HG02973 (cell line): ENCODE results near the gene OR1S2.
"Not testable (repeated sequence)": the region's sequence is repeated elsewhere in the genome, so short reads cannot be mapped to it uniquely, and the experiment has no call there.

Experiments used
- ATAC-seq: cut with Tn5 transposase; IDR thresholded peaks from one replicate; pipeline ENCODE4 v1.9.1; 2021; ENCODE audit warnings: moderate library complexity; ENCODE audit not compliant: unreplicated experiment

The OR1S2 gene

DNA sequence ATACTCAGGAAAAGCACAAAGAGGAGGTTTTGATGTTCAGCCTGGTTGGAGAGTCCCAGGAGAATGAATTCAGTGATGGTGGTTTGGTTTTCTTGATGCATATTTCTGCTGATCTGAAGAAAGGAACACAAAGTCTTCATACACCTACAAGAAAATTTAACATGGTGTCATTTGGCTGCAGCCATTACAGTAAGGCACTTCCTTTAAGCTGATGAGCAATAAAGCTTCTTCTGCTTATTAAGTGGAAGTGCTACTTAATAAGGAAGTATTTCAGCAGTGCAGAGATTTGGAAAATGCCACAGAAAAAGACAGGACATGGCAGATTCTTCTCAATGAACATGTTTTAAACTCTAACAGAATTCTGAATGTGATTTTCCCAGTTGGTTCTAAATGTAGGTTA is at the start of gene OR1S2:
Gene OR1S2, minus strand, starts transcription at position 101 of the 400 bp plus-strand sequence. Its CDS starts 0 bp downstream, at position 101.
- ATAC-seq, result no peak

GRCh38 chr11:58243954-58244353 is 40.0 kb upstream of the OR1S2 start:
- no peak for ATAC-seq

DNA sequence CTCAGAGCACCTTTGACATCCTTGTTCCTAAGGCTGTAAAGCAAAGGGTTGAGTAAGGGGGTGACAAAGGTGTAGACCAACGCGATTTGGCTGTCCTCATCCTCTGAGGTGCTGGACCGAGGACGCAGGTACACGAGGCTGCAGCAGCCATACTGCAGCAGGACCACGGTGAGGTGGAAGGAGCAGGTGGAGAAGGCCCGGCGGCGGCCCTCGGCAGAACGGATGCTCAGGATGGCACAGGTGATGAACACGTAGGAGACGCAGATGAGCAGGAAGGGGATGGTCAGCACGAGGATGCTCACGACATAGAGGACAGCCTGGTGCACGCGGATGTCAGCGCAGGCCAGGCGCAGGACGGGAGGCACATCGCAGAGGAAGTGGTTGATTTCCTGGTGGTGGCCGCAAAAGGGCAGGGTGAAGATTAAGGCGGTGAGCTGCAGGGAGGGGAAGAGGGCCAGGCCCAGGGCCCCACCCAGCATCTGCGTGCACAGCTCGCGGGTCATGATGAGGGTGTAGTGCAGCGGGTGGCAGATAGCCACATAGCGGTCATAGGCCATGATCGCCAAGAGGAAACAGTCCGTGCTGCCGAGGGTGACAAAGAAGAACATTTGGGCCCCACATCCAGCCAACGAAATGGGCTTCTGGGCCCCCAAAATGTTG is 24.1 kb upstream of the OR1S2 start:
- no peak for ATAC-seq

DNA sequence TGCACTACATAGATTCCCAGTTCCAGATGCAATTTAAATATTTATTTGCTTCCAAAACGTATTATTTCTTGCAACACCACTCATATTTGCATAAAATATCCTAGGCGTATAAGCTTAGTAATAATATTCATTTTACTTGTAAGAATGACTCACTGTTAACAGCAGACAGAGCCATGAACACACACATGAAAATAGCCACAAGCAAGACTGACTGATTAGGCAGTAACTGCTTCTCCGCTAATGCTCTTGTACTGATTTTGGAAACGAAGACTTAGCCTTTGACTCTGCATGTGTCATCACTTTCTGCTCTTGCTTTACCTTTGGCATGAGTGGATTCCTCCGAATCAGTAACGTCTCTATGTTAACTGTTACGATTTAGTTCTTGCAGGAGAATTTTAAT is 18.8 kb upstream of the OR1S2 start:
- no peak for ATAC-seq

DNA sequence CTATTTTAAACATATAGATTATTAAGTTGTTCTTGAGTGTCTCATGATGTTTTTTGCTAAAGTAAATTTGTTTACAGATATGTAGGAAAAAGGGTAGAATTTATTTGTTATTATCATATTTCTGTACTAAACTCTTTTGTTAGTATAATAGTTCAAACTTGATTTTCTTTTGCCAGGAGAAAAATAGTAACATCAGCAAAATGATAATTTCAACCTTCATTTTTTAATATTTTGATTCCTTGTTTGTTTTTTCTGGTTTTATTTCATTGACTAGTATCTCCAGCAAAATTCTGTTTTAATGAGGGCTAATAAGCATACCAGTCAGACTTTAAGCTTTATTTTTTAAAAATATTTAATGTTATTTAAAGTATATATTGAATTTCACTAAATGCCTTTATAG is 12.5 kb upstream of the OR1S2 start:
- no peak for ATAC-seq

- not testable (repeated sequence) for ATAC-seq
Observed at GRCh38 chr11:58212420-58212819, 8.5 kb upstream of the OR1S2 start, which contains the start of gene OR1S1. TSS of gene OR1S1 (plus strand) at chr11:58212720.

- no peak for ATAC-seq
Observed at GRCh38 chr11:58199271-58199670, 4.7 kb downstream of the OR1S2 start.

DNA sequence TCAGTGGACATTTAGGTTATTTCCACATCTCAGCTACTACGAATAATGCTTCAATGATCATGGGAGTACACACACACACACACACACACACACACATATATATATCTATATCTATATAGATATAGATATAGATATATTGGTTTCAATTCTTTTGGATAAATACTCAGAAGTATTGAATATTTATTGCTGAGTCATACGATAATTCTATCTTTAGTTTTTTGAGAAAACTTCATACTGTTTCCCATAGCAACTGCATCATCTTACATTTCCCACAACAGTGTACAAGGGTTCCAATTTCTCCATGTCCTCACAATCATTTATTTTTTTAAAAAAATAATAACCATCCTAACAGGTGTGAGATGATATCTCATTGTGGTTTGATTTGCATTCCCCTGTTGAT is 8.0 kb downstream of the OR1S2 start:
- no peak for ATAC-seq

- ATAC-seq, result no peak
Observed at GRCh38 chr11:58193391-58193790, 10.6 kb downstream of the OR1S2 start.

DNA sequence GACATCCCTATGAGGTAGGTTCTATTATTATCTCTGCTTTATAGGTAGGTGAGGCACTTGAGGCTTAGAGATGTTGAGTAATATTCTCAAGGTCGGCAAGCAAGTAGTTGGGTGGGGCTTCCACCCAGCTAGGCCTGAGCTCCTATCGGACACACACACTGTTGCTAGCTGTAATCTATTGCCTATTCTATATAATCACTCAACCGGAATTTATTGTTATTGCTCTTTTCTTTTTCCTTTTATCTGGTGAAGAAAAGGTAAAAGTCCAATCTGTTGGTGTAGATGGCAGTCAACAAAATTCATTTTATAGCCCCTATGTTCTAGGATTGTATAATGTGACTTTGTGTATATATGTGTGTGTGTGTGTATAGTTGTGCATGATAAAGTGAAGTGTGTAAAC is 11.7 kb downstream of the OR1S2 start:
- ATAC-seq, result no peak

DNA sequence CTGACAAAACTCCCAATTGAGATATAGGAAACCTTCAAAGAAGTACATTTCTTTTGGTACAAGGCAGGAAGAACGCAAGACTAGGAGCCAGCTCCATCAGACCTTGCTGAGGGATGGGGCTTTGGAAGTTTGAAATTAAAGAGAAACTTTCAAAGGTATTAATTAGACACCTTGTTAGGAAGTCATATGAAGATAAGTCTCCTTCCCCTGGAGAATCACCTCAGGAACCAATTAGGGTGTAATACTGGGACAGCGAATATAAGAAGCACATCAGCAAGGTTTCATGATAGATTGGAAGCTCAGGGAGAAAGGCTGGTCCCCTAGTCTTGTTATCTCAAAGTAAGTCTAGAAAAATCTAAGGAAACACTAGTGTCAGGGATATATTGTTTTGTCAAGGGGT is 15.2 kb downstream of the OR1S2 start, which contains the start of gene OR9Q2:
Gene OR9Q2, plus strand, starts transcription at position 301 of the 400 bp plus-strand sequence. CDS start 1,421 bp downstream, outside the sequence.
- no peak for ATAC-seq

GRCh38 chr11:58186938-58187337 is 17.0 kb downstream of the OR1S2 start:
- ATAC-seq, result no peak

GRCh38 chr11:58179648-58180047 is 24.3 kb downstream of the OR1S2 start:
- no peak for ATAC-seq

GRCh38 chr11:58178444-58178843 is 25.5 kb downstream of the OR1S2 start:
- ATAC-seq, result no peak

DNA sequence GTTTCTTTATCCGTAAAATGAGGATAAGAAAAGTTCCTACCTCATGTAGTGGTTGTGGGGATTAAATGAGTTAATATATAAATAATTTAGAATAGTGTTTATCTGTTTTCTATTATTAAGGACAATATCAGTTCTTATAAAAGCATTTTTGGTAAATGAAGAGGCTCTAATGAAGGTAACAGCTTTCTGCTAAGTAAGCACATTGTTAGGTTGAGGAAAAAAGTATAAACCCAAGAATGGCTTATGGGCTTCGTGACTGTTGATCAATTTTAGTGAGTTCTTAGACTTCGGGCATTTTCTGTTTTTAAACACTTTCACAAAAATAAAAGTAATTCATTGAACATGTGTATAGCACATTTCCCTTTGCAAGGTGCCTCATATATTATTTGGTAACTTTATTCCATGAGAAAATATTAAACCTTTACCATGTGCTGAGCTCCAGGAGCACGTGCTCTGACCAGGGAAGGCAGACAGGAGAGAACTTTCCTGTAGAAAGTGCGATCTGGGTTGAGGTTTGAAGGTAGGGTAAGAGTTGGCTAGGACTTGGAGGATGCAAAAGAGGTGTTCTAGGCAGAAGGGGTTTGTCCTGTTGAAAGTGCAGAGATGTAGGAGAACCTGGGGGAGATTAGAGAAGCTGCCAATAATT is 26.4 kb downstream of the OR1S2 start:
- no peak for ATAC-seq

- no peak for ATAC-seq
Observed at GRCh38 chr11:58165504-58166106, 38.3 kb downstream of the OR1S2 start.

- no peak for ATAC-seq
Observed at GRCh38 chr11:58164990-58165389, 39.0 kb downstream of the OR1S2 start.

DNA sequence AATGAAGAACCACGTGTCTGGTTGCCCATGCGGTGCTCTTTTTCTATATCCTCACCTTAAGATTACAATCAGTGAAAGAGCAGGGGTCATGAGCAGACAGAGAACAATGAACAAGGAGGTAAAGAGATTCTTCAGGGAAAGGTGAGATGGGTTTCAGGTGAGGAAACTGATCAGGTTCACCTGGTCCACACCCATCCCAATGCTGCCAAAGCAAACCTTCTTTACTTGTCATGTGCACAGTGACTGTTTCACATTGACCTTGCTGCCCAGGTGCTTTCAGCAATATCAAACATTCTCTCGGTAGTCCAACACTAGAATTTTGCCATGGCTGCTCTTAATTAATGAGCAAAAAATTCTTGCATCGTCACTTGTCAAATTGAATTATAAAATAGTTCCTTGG is 39.6 kb downstream of the OR1S2 start:
- no peak for ATAC-seq
